A673 (cell line): ENCODE data around the gene ADCY3. TPM values are rescaled to one million over a fixed set of nuclear protein-coding genes. Genes with fewer than 3 reads are reported as not detected.

Experiments used
- BruUV-seq: library from RNA; stranded (reverse); fragments of 400-500 nt; replicated peaks from 2 replicates; lab custom pipeline; 2021; lab: Mats Ljungman, UMichigan
- CTCF ChIA-PET: fragments of 300-600 bp; sonication (Branson Sonifier 250); formaldehyde crosslinking; loops from one replicate; lab custom pipeline; 2022; ENCODE audit warnings: antibody characterized with exemption; lab: Charles Lee
- POLR2A ChIA-PET: fragments of 300-600 bp; sonication (Branson Sonifier 250); formaldehyde crosslinking; loops from one replicate; lab custom pipeline; 2022; ENCODE audit warnings: antibody characterized with exemption; ENCODE audit not compliant: low non-redundant PET; lab: Charles Lee
- DNase-seq: peaks from one replicate; pipeline ENCODE4 v3.0.0-alpha.2; 2015; ENCODE audit warnings: low spot score
- H3K27ac ChIP-seq: fragments of 200-600 bp; sonication (generic); 2 replicates; pipeline ENCODE4 v1.5.1; 2016; ENCODE audit warnings: mixed run types, low read depth, mild to moderate bottlenecking, mixed read lengths, antibody characterized with exemption, low read length; ENCODE audit not compliant: poor library complexity, severe bottlenecking
- H3K27me3 ChIP-seq: fragments of 200-600 bp; sonication (generic); replicated peaks from 2 replicates; pipeline ENCODE4 v1.6.1; 2017; ENCODE audit warnings: mixed run types, low read depth, mild to moderate bottlenecking, mixed read lengths, antibody characterized with exemption, low read length; ENCODE audit not compliant: insufficient read depth, poor library complexity
- H3K36me3 ChIP-seq: fragments of 200-600 bp; sonication (generic); 2 replicates; pipeline ENCODE4 v1.6.1; 2016; ENCODE audit warnings: mixed run types, mild to moderate bottlenecking, mixed read lengths, antibody characterized with exemption, low read length; ENCODE audit not compliant: insufficient read depth, poor library complexity, severe bottlenecking
- H3K4me1 ChIP-seq: fragments of 200-600 bp; sonication (generic); 2 replicates; pipeline ENCODE4 v1.6.1; 2017; ENCODE audit warnings: mixed run types, mild to moderate bottlenecking, mixed read lengths, antibody characterized with exemption, low read length; ENCODE audit not compliant: insufficient read depth, poor library complexity, severe bottlenecking
- H3K4me3 ChIP-seq: fragments of 200-600 bp; sonication (generic); 2 replicates; pipeline ENCODE4 v1.5.1; 2016; ENCODE audit warnings: low read depth, mixed run types, mild to moderate bottlenecking, mixed read lengths, low read length; ENCODE audit not compliant: poor library complexity, severe bottlenecking
- H3K9me3 ChIP-seq: fragments of 200-600 bp; sonication (generic); 2 replicates; pipeline ENCODE4 v1.6.1; 2016; ENCODE audit warnings: mixed run types, low read depth, mild to moderate bottlenecking, mixed read lengths, antibody characterized with exemption, low read length; ENCODE audit not compliant: poor library complexity, severe bottlenecking
- CTCF ChIP-seq: fragments of 300-800, 200-600 bp; sonication (generic); conservative IDR thresholded peaks from 2 replicates; pipeline ENCODE4 v1.5.1; 2017; ENCODE audit warnings: low read depth, mild to moderate bottlenecking, antibody characterized with exemption, low read length, moderate library complexity, mixed read lengths
- EZH2 ChIP-seq: fragments of 200-600 bp; sonication (generic); IDR thresholded peaks from 2 replicates; pipeline ENCODE4 v1.6.1; 2017; ENCODE audit warnings: borderline replicate concordance, low read depth, mild to moderate bottlenecking, mixed read lengths, antibody characterized with exemption, low read length; ENCODE audit not compliant: poor library complexity, severe bottlenecking
- intact Hi-C: fragments of 100-400 bp; cut with micrococcal nuclease; formaldehyde crosslinking; loops from one replicate; pipeline ENCODE4 v1.10.0; 2022; ENCODE audit not compliant: unreplicated experiment
- total RNA-seq: library from RNA; stranded (reverse); gene quantifications from 2 replicates; pipeline ENCODE4 v1.2.3, GENCODE V29; 2021

Gene ADCY3
- total RNA-seq, 1 experiment from 2014 or later, result 42.2 TPM

DNA sequence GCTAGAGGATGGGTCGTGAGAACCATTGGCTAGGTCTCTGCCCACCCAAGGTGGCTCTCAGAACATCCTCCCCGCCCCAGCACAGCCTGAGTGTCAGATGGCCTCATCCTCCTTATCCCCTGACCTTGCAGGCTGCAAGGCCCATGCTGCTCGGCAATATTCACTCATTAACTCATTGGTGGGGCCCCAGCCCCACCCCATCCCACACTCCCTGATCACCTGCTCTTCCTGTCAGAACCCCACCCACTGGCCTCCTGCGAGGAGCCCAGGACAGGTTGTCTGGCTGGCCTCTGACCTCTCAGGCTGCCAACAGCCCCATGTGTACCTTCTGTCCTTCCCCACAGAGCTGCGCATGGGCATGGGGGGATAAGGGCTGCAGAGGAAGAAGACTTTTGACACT lies 5.3 kb downstream of the ADCY3 start:
- no peaks in the 10 kb centered on the region for H3K36me3 ChIP-seq
- intact Hi-C loops, result no loop called here
- H3K9me3 ChIP-seq, result no peaks in the 10 kb centered on the region
- ChIA-PET POLR2A (no interaction called here), CTCF (no interaction called here)
- no peak for TF ChIP-seq CTCF
- no peak for TF ChIP-seq EZH2
- H3K27ac ChIP-seq, result no peak overlapping the region
- H3K4me1 ChIP-seq, result peaks cover 9% of the 10 kb centered on the region
- BruUV-seq, result no TSS peak
- H3K27me3 ChIP-seq, result no peaks in the 10 kb centered on the region
- no peak overlapping the region for H3K4me3 ChIP-seq
- DNase-seq, result no peak

DNA sequence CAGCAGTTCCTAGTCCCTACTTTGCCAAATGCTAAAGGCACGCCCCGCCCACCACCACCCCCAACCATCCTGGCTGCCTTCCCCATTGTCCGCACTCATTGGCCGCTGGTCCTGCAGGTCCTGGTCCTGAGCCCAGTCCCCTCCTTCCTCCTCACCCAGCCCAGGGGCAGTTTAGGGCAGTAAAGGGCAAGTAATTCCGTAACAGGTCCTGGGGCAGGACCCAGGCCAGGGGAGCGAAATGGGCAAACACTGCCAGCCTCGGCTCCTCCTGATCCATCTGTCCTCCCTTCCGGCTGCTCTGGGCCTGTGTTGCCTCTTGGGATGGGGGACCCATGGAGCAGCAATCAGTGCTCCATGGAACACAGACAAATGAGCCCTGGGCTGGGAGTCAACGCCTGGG lies 6.1 kb downstream of the ADCY3 start:
- Histone ChIP-seq H3K27ac (no peak overlapping the region), H3K9me3 (no peaks in the 10 kb centered on the region), H3K4me3 (no peak overlapping the region), H3K4me1 (peaks cover 3% of the 10 kb centered on the region), H3K36me3 (no peaks in the 10 kb centered on the region), H3K27me3 (no peaks in the 10 kb centered on the region)
- ChIA-PET CTCF (no interaction called here), POLR2A (no interaction called here)
- TF ChIP-seq EZH2 (no peak), CTCF (no peak)
- intact Hi-C loops, result no loop called here
- no peak for DNase-seq
- BruUV-seq, result no TSS peak

GRCh38 chr2:24912986-24913385 lies 7.1 kb downstream of the ADCY3 start:
- Histone ChIP-seq H3K36me3 (no peaks in the 10 kb centered on the region), H3K9me3 (no peaks in the 10 kb centered on the region), H3K27ac (no peak overlapping the region), H3K4me3 (no peak overlapping the region), H3K27me3 (no peaks in the 10 kb centered on the region), H3K4me1 (no peaks in the 10 kb centered on the region)
- no peak for DNase-seq
- intact Hi-C loops, result no loop called here
- BruUV-seq, result no TSS peak
- ChIA-PET CTCF (no interaction called here), POLR2A (no interaction called here)
- TF ChIP-seq CTCF (no peak), EZH2 (no peak)
